ENCODE results near the gene PYGO1. TPM values are rescaled to one million over a fixed set of nuclear protein-coding genes. Genes with fewer than 3 reads are reported as not detected.

PYGO1 gene
- total RNA-seq, 1 donor from 2014 or later: 9.3 TPM

- peak overlapping the region; percentile 86 for H3K4me2 ChIP-seq
- H3K27me3 Mint-ChIP-seq (ENCODE audit: insufficient read depth, low read depth): peaks cover 3% of the 10 kb centered on the region
Measured at GRCh38 chr15:55588815-55589115, 620 bp upstream of the PYGO1 start.

GRCh38 chr15:55587321-55588069, 650 bp downstream of the PYGO1 start:
- Histone ChIP-seq H3K4me2 (peak overlapping the region; percentile 91), H2AFZ (replicated peaks) (peak overlapping the region; percentile 99), H3K27me3 (peaks cover 65% of the 10 kb centered on the region), H3K9ac (no peak overlapping the region), H4K20me1 (ENCODE audit: low read depth) (no peaks in the 10 kb centered on the region), H3K36me3 (no peaks in the 10 kb centered on the region), H3K4me3 (peak overlapping the region; percentile 76), H3K4me1 (peaks cover 4% of the 10 kb centered on the region), H3K9me3 (ENCODE audit: low read depth) (no peaks in the 10 kb centered on the region), H3K27ac (no peak overlapping the region), H3F3A (ENCODE audit: low read depth) (peaks cover 12% of the 10 kb centered on the region), H3K79me2 (ENCODE audit: low read depth) (no peaks in the 10 kb centered on the region)
- peak; percentile 79 for DNase-seq (ENCODE audit: low spot score)
- Mint-ChIP-seq H3K9me3 (peaks cover 7% of the 10 kb centered on the region), H3K36me3 (peaks cover 11% of the 10 kb centered on the region), H3K27ac (peak overlapping the region; percentile 81), H3K4me3 (peak overlapping the region; percentile 90), H3K27me3 (ENCODE audit: insufficient read depth, low read depth) (peaks cover 3% of the 10 kb centered on the region), H3K4me1 (peaks cover 12% of the 10 kb centered on the region)
- TF ChIP-seq EZH2phosphoT487 (IDR thresholded peaks at IDR 0.05) (peak; percentile 71), EZH2 (IDR thresholded peaks at IDR 0.05) (peak; percentile 75), CTCF (IDR thresholded peaks at IDR 0.05) (no peak)

More at GRCh38 chr15:55588815-55589115, 620 bp upstream of the PYGO1 start:
- H4K20me1 ChIP-seq (ENCODE audit: low read depth): no peaks in the 10 kb centered on the region
- Mint-ChIP-seq H3K36me3 (peaks cover 9% of the 10 kb centered on the region), H3K27ac (peak overlapping the region; percentile 86), H3K4me3 (peak overlapping the region; percentile 86), H3K4me1 (peaks cover 12% of the 10 kb centered on the region), H3K9me3 (peaks cover 7% of the 10 kb centered on the region)
- no peaks in the 10 kb centered on the region for H3K79me2 ChIP-seq (ENCODE audit: low read depth)
- H3K4me3 ChIP-seq: peak overlapping the region; percentile 54
- TF ChIP-seq EZH2phosphoT487 (IDR thresholded peaks at IDR 0.05): no peak
- no peak for TF ChIP-seq EZH2 (IDR thresholded peaks at IDR 0.05)
- no peak for TF ChIP-seq CTCF (IDR thresholded peaks at IDR 0.05)
- H3K27ac ChIP-seq: no peak overlapping the region
- no peak overlapping the region for H3K9ac ChIP-seq
- no peak for DNase-seq (ENCODE audit: low spot score)
- H3F3A ChIP-seq (ENCODE audit: low read depth): peaks cover 12% of the 10 kb centered on the region
- H3K4me1 ChIP-seq: peaks cover 4% of the 10 kb centered on the region
- peak overlapping the region; percentile 86 for H2AFZ ChIP-seq (replicated peaks)
- peaks cover 64% of the 10 kb centered on the region for H3K27me3 ChIP-seq
- no peaks in the 10 kb centered on the region for H3K9me3 ChIP-seq (ENCODE audit: low read depth)
- H3K36me3 ChIP-seq: no peaks in the 10 kb centered on the region

GRCh38 chr15:55586808-55587207, 1.3 kb downstream of the PYGO1 start:
- peak; percentile 46 for TF ChIP-seq EZH2 (IDR thresholded peaks at IDR 0.05)
- TF ChIP-seq CTCF (IDR thresholded peaks at IDR 0.05): no peak
- no peak for TF ChIP-seq EZH2phosphoT487 (IDR thresholded peaks at IDR 0.05)
- no peaks in the 10 kb centered on the region for H3K79me2 ChIP-seq (ENCODE audit: low read depth)
- peaks cover 12% of the 10 kb centered on the region for H3F3A ChIP-seq (ENCODE audit: low read depth)
- peak overlapping the region; percentile 76 for H3K4me3 ChIP-seq
- peaks cover 3% of the 10 kb centered on the region for H3K27me3 Mint-ChIP-seq (ENCODE audit: insufficient read depth, low read depth)
- H3K4me1 Mint-ChIP-seq: peaks cover 12% of the 10 kb centered on the region
- H3K36me3 ChIP-seq: no peaks in the 10 kb centered on the region
- peaks cover 11% of the 10 kb centered on the region for H3K36me3 Mint-ChIP-seq
- H3K4me3 Mint-ChIP-seq: no peak overlapping the region
- peaks cover 65% of the 10 kb centered on the region for H3K27me3 ChIP-seq
- H3K27ac Mint-ChIP-seq: no peak overlapping the region
- H3K4me2 ChIP-seq: peak overlapping the region; percentile 91
- H3K9me3 ChIP-seq (ENCODE audit: low read depth): no peaks in the 10 kb centered on the region
- H3K9me3 Mint-ChIP-seq: peaks cover 7% of the 10 kb centered on the region
- no peak overlapping the region for H3K27ac ChIP-seq
- H3K4me1 ChIP-seq: peaks cover 4% of the 10 kb centered on the region
- no peak overlapping the region for H2AFZ ChIP-seq (replicated peaks)
- H3K9ac ChIP-seq: no peak overlapping the region
- no peak for DNase-seq (ENCODE audit: low spot score)
- no peaks in the 10 kb centered on the region for H4K20me1 ChIP-seq (ENCODE audit: low read depth)

All from neural progenitor cell (in vitro differentiated cells).